NB4 (cell line): Measurements from ENCODE around the gene CRAT.

Experiments used
- POLR2A ChIP-seq: IDR thresholded peaks from 2 replicates; pipeline ENCODE4 v1.6.1; 2011; ENCODE audit warnings: mild to moderate bottlenecking; ENCODE audit not compliant: insufficient read length; ENCODE audit errors: extremely low read depth
- TF ChIP-seq, protein P1 (sequence below): IDR thresholded peaks from one replicate; pipeline ENCODE4 v1.5.1; 2012; ENCODE audit warnings: low read depth, low read length

- TF ChIP-seq, protein P1, sequence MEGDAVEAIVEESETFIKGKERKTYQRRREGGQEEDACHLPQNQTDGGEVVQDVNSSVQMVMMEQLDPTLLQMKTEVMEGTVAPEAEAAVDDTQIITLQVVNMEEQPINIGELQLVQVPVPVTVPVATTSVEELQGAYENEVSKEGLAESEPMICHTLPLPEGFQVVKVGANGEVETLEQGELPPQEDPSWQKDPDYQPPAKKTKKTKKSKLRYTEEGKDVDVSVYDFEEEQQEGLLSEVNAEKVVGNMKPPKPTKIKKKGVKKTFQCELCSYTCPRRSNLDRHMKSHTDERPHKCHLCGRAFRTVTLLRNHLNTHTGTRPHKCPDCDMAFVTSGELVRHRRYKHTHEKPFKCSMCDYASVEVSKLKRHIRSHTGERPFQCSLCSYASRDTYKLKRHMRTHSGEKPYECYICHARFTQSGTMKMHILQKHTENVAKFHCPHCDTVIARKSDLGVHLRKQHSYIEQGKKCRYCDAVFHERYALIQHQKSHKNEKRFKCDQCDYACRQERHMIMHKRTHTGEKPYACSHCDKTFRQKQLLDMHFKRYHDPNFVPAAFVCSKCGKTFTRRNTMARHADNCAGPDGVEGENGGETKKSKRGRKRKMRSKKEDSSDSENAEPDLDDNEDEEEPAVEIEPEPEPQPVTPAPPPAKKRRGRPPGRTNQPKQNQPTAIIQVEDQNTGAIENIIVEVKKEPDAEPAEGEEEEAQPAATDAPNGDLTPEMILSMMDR = no peak
- no peak for TF ChIP-seq POLR2A
Observed at GRCh38 chr9:129148463-129149204, 38.0 kb upstream of the CRAT start.
